ENCODE measurements around the gene PJVK.

PJVK gene

DNA sequence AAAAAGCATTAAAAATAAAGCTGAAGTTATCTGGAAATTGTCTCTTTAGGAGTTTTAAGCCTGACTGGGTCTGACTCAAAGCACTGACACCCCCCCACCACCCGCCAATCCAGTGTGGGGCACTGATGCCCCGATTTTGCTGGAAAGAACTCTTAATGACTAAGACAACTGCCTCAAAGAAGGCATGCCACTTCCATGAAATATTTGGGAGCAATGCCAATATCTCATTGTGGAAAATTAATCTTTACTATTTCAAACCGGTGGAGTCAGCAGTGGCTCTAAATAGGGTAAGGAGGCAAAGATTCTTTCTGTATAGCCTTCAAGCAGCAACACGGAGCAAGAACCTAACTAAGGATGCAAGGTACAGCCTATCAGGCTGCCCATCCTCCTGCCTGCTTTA is 22.8 kb downstream of the PJVK start:
- no peaks in the 10 kb centered on the region for H3K36me3 ChIP-seq (ENCODE audit: insufficient read depth, low read length)
- WGBS, result 92% methylated on average over 4 of the region's 4 CpGs
- H3K4me3 ChIP-seq (ENCODE audit: low read length), result no peak overlapping the region
- no peaks in the 10 kb centered on the region for H3K27me3 ChIP-seq (ENCODE audit: insufficient read depth, low read length)
- H3K9me3 ChIP-seq (ENCODE audit: insufficient read depth, low read depth, low read length), result no peaks in the 10 kb centered on the region
- H3K4me1 ChIP-seq (ENCODE audit: insufficient read depth, low read length), result peaks cover 3% of the 10 kb centered on the region
- no peak overlapping the region for H3K27ac ChIP-seq (ENCODE audit: low read depth, low read length)
- H3K9ac ChIP-seq (ENCODE audit: low read depth, low read length), result no peak overlapping the region

DNA sequence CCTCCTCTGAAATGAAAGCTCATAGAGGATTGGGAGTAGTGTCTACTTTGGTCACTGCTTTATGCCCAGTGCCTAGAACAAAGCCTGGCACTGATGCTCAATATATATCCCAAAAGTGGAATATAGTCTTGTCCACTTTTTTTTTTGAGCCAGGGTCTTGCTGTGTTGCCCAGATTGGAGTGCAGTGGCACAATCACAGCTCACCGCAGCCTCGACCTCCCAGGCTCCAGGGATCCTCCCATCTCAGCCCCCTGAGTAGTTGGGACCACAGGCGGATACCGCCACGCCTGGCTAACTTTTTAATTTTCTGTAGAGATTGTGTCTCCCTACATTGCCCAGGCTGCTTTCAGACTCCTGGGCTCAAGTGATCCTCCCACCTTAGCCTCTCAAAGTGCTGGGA is 23.4 kb downstream of the PJVK start:
- no peak overlapping the region for H3K4me3 ChIP-seq (ENCODE audit: low read length)
- WGBS, result 95% methylated on average over 5 of the region's 5 CpGs
- H3K27me3 ChIP-seq (ENCODE audit: insufficient read depth, low read length), result peaks cover 6% of the 10 kb centered on the region
- peaks cover 3% of the 10 kb centered on the region for H3K4me1 ChIP-seq (ENCODE audit: insufficient read depth, low read length)
- H3K27ac ChIP-seq (ENCODE audit: low read depth, low read length), result no peak overlapping the region
- H3K9ac ChIP-seq (ENCODE audit: low read depth, low read length), result no peak overlapping the region
- no peaks in the 10 kb centered on the region for H3K9me3 ChIP-seq (ENCODE audit: insufficient read depth, low read depth, low read length)
- H3K36me3 ChIP-seq (ENCODE audit: insufficient read depth, low read length), result no peaks in the 10 kb centered on the region

DNA sequence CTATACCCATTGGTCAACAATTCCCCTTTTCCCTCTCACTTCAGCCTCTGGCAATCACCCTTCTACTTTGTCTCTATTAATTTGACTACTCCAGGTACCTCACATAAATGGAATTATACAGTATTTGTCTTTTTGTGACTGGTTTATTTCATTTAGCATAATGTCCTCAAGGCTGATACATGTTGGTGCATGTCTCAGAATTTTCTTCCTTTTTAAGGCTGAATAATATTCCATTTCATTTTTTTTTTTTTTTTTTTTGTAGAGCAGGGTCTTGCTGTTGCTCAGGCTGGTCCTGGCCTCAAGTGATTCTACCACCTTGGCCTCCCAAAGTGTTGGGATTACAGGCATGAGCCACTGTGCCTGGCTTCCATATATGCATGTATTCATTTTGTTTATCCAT is 25.3 kb downstream of the PJVK start:
- H3K36me3 ChIP-seq (ENCODE audit: insufficient read depth, low read length), result no peaks in the 10 kb centered on the region
- peaks cover 9% of the 10 kb centered on the region for H3K27me3 ChIP-seq (ENCODE audit: insufficient read depth, low read length)
- no peak overlapping the region for H3K9ac ChIP-seq (ENCODE audit: low read depth, low read length)
- peaks cover 6% of the 10 kb centered on the region for H3K4me1 ChIP-seq (ENCODE audit: insufficient read depth, low read length)
- H3K9me3 ChIP-seq (ENCODE audit: insufficient read depth, low read depth, low read length), result no peaks in the 10 kb centered on the region
- no peak overlapping the region for H3K27ac ChIP-seq (ENCODE audit: low read depth, low read length)
- no peak overlapping the region for H3K4me3 ChIP-seq (ENCODE audit: low read length)

DNA sequence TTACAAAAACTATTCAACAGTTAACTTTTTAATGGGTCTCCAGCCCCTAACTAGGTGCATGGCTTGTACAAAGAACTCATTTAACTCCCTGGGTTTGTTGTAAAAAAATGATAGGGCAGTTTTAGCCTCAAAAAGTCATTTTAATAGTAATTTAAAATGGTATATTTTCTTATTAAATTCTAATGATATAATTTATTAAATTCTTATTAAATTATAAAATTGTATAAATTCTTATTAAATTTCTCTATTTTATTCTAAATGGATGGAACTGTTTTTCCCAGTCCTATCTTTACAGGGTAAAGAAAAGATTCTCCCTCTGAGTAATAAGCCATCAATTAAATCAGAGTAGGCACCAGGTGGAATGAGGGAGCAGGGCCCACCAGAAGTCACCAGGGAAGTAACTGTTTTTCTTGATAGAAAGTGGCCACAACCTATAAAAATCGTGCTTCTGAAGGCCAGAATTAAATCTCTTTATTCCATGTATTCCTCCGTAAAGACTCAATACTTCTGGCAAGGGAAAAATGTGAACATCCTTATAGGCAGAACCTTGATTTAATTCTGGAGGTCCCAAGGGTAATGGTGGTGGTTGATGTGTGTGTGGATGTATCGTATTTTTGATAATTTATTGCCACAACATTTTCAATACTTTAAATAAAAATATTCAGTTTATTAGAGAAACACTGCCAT is 26.4 kb downstream of the PJVK start:
- H3K4me1 ChIP-seq (ENCODE audit: insufficient read depth, low read length), result peaks cover 17% of the 10 kb centered on the region
- H3K9me3 ChIP-seq (ENCODE audit: insufficient read depth, low read depth, low read length), result no peaks in the 10 kb centered on the region
- no peaks in the 10 kb centered on the region for H3K36me3 ChIP-seq (ENCODE audit: insufficient read depth, low read length)
- H3K4me3 ChIP-seq (ENCODE audit: low read length), result peak overlapping the region; percentile 89
- H3K9ac ChIP-seq (ENCODE audit: low read depth, low read length), result peak overlapping the region; percentile 83
- peaks cover 9% of the 10 kb centered on the region for H3K27me3 ChIP-seq (ENCODE audit: insufficient read depth, low read length)
- no peak overlapping the region for H3K27ac ChIP-seq (ENCODE audit: low read depth, low read length)
- 73% methylated on average over 2 of the region's 3 CpGs for WGBS

DNA sequence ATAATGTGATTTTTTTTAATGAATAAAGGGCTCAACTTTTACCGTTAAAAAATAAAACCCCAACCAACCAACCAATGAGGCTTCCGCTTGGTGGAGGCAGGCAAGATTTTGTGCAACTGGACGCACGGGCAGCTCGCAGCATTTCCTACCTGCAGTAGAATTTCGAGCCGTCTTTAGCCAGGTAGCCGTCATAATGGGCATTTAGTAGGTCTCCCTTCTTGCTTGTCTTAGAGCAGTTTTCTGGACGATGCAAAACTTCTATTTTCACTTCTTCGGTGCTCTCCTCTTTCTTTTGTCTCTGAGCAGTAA is 26.9 kb downstream of the PJVK start:
- Histone ChIP-seq H3K27ac (ENCODE audit: low read depth, low read length) (no peak overlapping the region), H3K27me3 (ENCODE audit: insufficient read depth, low read length) (peaks cover 9% of the 10 kb centered on the region), H3K4me3 (ENCODE audit: low read length) (peak overlapping the region; percentile 89), H3K9me3 (ENCODE audit: insufficient read depth, low read depth, low read length) (no peaks in the 10 kb centered on the region), H3K4me1 (ENCODE audit: insufficient read depth, low read length) (peaks cover 16% of the 10 kb centered on the region), H3K36me3 (ENCODE audit: insufficient read depth, low read length) (no peaks in the 10 kb centered on the region), H3K9ac (ENCODE audit: low read depth, low read length) (peak overlapping the region; percentile 83)
- 7% methylated on average over 10 of the region's 10 CpGs for WGBS

DNA sequence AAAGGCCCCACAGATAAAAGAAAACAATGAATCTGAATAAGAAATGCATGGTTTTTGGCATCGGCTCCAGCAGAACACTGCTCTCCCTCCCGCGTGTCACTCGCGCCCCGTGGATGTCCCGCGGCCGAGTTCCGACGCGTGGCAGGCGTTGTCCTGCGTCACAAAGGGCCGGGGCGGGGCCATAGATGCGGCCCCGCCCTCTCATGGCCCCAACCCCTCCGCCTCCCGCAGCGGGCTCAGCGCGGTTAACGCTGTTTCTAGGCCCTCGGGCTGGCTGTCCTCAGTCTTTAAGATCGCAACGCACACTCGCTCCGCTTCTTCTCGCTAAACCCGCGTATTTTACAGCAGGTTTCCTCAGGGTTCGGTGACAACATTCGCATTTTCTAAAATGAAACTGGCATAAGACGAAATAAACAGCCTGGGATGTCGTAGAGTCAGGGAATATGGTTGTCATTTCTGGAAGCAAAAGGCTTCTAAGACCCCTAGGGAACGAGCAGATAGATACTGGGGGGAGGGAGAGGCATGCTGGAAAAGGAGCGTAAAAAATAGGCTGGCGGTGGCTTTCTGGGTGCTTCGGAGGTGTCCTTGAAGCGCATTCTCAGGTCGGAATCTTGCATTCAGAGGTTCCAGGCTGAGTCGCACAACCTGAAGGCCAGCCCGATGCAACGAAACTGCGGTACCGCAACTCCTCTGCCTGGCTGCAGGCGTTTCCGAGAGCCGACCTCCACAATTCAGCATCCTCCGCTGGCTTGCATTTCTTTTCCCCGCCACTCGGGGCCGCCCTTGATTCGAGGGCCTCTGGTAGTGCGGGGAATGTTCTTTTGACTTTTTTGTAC is 27.5 kb downstream of the PJVK start, which contains the start of gene FKBP7:
FKBP7 (minus strand) TSS at position 162 of the 836 bp plus-strand sequence; CDS start at position 61, 101 bp downstream.
- no peaks in the 10 kb centered on the region for H3K9me3 ChIP-seq (ENCODE audit: insufficient read depth, low read depth, low read length)
- 1% methylated on average over 56 of the region's 56 CpGs for WGBS
- peak within 1 kb of the TSS; percentile 72 for H3K27ac ChIP-seq (ENCODE audit: low read depth, low read length)
- H3K4me1 ChIP-seq (ENCODE audit: insufficient read depth, low read length), result peaks cover 16% of the 10 kb centered on the region
- peaks cover 9% of the 10 kb centered on the region for H3K27me3 ChIP-seq (ENCODE audit: insufficient read depth, low read length)
- peak within 1 kb of the TSS; percentile 83 for H3K9ac ChIP-seq (ENCODE audit: low read depth, low read length)
- peak within 1 kb of the TSS; percentile 89 for H3K4me3 ChIP-seq (ENCODE audit: low read length)
- no peaks in the 10 kb centered on the region for H3K36me3 ChIP-seq (ENCODE audit: insufficient read depth, low read length)

DNA sequence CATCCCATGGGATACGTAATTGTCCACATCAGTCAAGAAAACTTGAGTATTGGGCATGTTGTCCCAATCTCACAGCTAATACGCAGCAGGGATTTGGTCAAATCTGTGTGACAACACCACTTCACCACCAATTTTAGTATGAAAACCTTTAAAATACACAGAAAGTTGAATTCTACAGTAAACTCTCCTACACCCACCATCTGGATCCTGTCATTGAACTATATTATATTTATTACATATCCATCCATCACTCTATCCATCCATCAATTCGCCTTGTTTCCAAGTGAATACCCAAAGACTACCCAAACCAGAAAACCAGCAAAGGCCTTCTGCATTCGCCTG is 28.1 kb downstream of the PJVK start:
- Histone ChIP-seq H3K4me3 (ENCODE audit: low read length) (peak overlapping the region; percentile 89), H3K4me1 (ENCODE audit: insufficient read depth, low read length) (peaks cover 16% of the 10 kb centered on the region), H3K9me3 (ENCODE audit: insufficient read depth, low read depth, low read length) (no peaks in the 10 kb centered on the region), H3K36me3 (ENCODE audit: insufficient read depth, low read length) (no peaks in the 10 kb centered on the region), H3K27ac (ENCODE audit: low read depth, low read length) (no peak overlapping the region), H3K27me3 (ENCODE audit: insufficient read depth, low read length) (peaks cover 9% of the 10 kb centered on the region), H3K9ac (ENCODE audit: low read depth, low read length) (no peak overlapping the region)
- 65% methylated on average over 4 of the region's 4 CpGs for WGBS

DNA sequence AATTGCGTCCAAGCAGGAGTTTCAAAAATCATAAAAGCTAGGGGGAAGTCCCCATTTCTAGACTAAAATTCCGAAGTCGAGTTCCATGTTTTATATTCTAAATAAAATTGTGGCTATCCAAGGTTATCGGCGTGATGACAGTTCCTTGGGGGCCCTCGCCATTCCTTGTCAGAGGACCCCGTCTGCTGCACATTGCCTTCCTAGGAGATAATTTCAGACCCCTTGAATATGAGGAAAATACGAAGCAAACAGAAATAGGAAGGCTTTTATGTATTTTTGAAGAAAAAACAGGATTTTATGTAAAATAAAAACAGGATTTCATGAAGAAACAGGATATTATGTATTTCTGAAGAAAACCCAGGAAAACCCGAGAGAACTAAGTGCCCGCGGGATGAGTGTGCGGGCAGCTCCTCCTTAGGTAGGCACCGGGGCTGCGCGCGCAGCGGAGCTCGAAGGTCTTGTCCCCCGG is 28.6 kb downstream of the PJVK start:
- H3K4me1 ChIP-seq (ENCODE audit: insufficient read depth, low read length), result peaks cover 16% of the 10 kb centered on the region
- H3K36me3 ChIP-seq (ENCODE audit: insufficient read depth, low read length), result no peaks in the 10 kb centered on the region
- peaks cover 9% of the 10 kb centered on the region for H3K27me3 ChIP-seq (ENCODE audit: insufficient read depth, low read length)
- peak overlapping the region; percentile 70; the same call in 1 of the 2 replicates for H3K27ac ChIP-seq (ENCODE audit: low read depth, low read length)
- H3K9ac ChIP-seq (ENCODE audit: low read depth, low read length), result peak overlapping the region; percentile 75
- 28% methylated on average over 19 of the region's 19 CpGs for WGBS
- H3K4me3 ChIP-seq (ENCODE audit: low read length), result peak overlapping the region; percentile 89
- H3K9me3 ChIP-seq (ENCODE audit: insufficient read depth, low read depth, low read length), result no peaks in the 10 kb centered on the region

DNA sequence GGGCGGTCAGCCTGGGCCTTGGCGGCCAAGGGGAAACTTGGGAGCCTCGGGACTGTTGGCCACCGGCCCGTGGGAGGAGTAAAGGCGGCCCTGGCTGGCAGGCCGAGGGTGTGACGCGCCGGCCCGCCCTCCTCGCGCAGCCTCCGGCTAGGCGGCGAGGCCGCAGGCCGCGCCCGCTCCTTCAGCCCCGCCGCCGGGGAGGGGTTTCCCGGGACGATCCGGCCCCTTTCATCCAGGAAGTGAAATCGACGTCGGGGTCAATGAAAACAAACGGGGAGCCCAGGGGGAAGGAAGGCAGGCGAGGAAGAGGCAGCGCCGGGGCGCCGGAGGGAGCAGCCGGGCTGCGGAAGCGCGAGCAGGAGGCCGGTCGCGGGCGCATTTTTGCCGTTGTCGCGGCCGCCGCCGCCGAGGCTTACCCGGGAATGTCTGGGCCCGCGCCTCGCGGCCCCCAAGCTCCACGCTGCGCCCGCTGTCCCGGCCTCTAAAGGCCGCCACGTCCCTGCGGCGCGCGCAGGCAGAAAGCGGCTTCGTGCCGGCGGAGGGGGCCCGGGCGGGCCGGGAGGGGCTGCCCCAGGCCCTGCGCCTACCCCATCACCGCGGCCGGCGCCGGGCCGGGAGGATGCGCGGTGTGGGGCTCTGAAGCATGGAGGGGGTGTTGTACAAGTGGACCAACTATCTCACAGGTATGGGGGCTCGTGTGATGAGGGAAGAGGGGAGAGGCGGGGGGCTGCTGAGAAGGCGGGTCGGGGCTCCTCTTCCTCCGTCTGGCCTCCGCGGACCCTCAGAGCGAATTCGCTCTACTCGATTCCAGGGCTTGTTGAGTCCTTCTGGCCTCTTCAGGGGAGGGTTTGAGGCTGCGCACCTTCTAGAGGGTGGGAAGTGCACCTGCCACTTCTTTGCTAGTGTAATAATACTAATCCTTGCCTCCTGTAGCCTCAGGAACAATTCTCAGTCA is 29.3 kb downstream of the PJVK start, which contains the start of gene PLEKHA3:
PLEKHA3 (plus strand) TSS at position 231 of the 955 bp plus-strand sequence; CDS start at position 644, 413 bp downstream.
- Histone ChIP-seq H3K27me3 (ENCODE audit: insufficient read depth, low read length) (peaks cover 9% of the 10 kb centered on the region), H3K4me3 (ENCODE audit: low read length) (peak within 1 kb of the TSS; percentile 89), H3K36me3 (ENCODE audit: insufficient read depth, low read length) (no peaks in the 10 kb centered on the region), H3K9me3 (ENCODE audit: insufficient read depth, low read depth, low read length) (no peaks in the 10 kb centered on the region), H3K4me1 (ENCODE audit: insufficient read depth, low read length) (peaks cover 16% of the 10 kb centered on the region), H3K27ac (ENCODE audit: low read depth, low read length) (peak within 1 kb of the TSS; percentile 70; the same call in 1 of the 2 replicates), H3K9ac (ENCODE audit: low read depth, low read length) (peak within 1 kb of the TSS; percentile 75)
- WGBS, result 1% methylated on average over 92 of the region's 92 CpGs

DNA sequence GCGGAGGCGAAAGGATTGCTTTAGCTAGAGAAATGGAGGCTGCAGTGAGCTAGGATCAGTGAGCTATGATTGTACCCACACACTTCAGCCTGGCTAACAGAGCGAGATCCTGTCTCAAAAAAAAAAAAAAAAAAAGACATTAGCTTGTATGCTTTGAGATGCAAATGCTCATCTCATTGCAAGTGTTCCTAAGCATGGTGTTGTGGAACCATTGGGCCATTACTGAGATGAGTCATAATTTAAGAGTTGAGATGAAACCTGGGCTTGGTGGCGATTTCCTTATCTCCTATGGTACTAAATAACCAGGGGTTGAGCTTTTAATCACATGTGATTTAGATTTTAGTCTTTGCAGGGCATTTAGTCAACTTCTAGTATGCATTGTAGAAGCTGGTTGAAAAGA is 31.3 kb downstream of the PJVK start:
- H3K4me3 ChIP-seq (ENCODE audit: low read length), result peak overlapping the region; percentile 8; the same call in 1 of the 2 replicates
- H3K9ac ChIP-seq (ENCODE audit: low read depth, low read length), result no peak overlapping the region
- H3K27ac ChIP-seq (ENCODE audit: low read depth, low read length), result no peak overlapping the region
- WGBS, result 80% methylated on average over 4 of the region's 4 CpGs
- H3K4me1 ChIP-seq (ENCODE audit: insufficient read depth, low read length), result peaks cover 16% of the 10 kb centered on the region
- peaks cover 9% of the 10 kb centered on the region for H3K27me3 ChIP-seq (ENCODE audit: insufficient read depth, low read length)
- H3K9me3 ChIP-seq (ENCODE audit: insufficient read depth, low read depth, low read length), result no peaks in the 10 kb centered on the region
- H3K36me3 ChIP-seq (ENCODE audit: insufficient read depth, low read length), result 0 out of 2 replicates have a peak, but pooled peaks cover 3% of the 10 kb centered on the region
